ENCODE measurements around the gene TNFRSF18.
"Not testable (repeated sequence)": the region's sequence is repeated elsewhere in the genome, so short reads cannot be mapped to it uniquely, and the experiment has no call there.

Gene TNFRSF18, protein sequence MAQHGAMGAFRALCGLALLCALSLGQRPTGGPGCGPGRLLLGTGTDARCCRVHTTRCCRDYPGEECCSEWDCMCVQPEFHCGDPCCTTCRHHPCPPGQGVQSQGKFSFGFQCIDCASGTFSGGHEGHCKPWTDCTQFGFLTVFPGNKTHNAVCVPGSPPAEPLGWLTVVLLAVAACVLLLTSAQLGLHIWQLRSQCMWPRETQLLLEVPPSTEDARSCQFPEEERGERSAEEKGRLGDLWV

DNA sequence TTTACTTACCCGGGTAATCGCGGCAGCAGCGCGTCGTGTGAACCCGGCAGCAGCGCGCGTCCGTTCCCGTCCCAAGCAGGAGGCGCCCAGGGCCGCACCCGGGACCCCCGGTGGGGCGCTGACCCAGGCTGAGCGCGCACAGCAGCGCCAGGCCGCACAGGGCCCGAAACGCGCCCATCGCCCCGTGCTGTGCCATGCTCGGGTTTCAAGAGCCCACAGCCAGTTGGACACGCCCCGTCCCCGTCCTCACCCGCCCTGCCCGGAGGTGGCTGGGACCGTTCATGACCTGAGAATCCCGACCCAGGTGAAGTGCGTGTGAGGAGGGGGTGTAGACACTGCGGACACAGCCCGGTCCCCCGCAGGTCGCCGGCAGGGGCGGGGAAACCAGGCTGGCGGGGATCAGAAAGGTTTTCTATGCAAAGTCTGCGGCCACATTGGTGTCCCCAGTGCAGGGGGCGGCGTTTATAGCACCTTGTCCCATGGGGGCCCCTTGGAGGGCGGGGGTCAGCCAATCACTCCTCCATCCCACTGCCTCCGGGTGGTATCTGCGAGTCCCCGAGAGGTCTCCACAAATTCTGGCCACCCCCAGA lies at the start of gene TNFRSF18:
Gene TNFRSF18 (minus strand): TSS at position 217 of the 590 bp plus-strand sequence. CDS start 21 bp downstream, at position 196.
- peak in 1 of 2 donors; percentile 57 for DNase-seq

DNA sequence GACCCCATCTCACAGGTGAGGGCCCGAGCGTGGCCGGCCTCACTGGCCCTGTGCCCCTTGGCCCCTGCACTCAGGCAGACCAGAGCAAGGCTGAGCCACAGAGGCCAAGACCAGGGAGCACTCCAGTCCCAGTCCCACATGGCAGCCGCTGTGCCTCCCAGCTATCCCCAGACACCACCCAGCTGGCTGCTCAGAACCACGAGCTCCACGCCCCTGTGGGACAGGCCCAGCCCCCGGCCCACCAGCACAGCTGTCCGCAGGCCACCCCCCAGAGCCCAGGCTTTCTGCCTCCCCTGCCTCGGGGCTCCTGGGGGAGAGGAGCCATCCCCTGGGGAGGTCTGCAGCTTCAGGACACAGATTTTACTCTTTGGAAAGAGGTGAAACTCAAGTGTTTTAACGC lies 49.2 kb upstream of the TNFRSF18 start:
- no peak for DNase-seq

DNA sequence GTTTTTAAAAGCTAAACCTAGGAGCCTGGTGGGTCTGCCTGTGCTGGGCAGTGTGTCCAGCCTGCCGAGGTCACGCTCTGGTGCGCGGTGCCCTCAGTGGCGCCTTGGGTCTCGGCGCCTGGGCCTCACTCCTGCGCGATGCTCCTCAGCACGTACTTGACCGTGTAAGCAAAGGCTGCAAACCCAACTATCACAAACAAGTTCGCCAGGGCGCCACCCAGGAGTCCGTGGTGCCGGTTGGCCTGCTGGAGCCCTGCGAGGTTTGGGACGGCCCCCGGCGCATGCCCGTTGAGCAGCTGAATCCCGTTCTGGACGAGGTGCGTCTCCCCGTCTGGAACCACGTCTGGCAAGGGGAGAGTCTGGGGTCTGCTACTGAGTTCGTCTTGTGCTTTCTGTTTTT lies 48.7 kb upstream of the TNFRSF18 start:
- no peak for DNase-seq

DNA sequence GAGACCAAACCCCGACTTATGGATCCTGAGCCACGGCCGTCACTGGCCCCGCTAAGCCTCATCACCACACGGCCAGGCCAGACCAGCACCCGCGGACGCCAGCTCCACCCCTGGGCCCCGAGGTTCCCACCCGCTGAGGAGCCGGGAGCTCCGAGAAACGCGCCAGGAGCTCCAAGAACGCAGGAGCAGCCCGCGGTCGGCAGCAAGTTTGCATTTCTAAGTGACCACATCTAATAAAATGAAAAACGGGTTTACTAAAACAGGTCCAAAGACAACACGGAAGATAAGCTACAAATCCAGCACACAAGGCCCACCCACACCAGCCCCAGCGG lies 48.2 kb upstream of the TNFRSF18 start:
- DNase-seq, result no peak

DNA sequence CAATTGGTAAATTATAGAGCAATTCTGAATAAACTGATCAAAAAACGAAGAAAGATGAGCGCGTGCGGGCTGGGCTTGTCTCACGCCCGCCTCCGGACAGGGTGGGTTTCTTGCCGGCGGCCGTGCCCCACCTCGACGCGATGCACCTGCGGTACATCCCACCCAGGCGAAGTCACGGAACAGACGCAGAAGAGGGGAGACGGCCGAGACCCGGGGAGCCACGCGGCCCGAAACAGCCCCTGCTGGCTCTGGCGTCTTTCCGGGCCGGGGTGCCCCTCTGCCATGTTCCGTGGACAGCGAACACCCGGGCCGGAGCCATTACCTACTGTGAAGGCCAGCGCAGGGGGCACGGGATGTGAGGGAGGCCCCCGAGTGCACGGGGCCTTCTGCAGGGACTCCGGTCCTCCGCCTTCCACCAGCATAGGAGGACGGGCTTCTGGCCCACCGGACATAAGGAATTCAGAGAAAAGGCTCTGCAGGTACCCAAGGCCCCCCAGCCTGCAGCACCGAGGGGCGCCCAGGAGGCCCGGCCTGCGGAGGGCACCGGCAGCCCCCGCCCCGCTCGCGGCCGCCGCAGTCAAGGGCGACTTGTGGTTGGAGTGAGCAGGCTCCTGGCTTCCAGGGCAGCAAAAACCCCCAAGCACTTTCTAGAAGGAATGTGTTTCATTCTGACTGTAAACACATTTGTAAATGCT lies 47.7 kb upstream of the TNFRSF18 start:
- DNase-seq, result no peak

DNA sequence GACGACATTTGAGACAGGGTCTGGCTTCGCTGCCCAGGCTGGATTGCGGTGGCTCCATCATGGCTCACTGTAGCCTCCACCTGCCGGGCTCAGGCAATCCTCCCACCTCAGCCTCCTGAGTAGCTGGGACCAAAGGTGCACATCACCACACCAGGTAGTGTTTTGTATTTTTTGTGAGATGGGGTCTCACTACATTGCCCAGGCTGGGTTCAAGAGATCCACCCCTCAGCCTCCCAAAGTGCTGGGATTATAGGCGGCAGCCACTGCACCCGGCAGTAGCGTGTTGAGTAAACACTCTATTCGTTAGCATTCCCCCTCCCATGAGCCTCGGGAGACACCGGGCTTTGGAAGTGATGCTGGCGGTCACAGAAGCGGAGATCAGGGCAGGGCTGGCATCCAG lies 46.9 kb upstream of the TNFRSF18 start:
- no peak for DNase-seq

DNA sequence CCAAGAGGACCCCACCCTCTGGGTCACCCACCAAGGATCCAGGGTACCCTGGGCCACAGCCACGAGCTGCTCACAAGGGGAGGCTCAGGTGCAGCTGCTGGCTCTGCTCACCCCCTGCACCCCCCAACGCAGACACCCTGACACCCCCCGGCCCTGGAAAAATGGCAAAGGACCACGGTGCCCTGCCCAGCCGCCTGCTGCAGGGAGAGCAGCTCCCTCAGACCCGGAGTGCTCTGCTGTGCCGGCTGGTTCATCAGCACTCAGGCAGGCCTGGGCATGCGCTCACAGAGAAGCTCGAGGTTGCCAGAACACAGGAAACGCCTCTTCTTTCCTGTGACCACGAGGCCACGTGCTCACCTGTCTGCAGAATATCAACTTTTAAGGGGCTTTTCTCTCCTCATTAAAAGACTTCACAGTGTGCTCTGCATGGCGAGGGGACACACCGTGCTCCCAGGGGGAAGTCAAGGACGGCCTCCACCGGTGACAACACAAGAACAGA lies 44.4 kb upstream of the TNFRSF18 start:
- DNase-seq, result peak in 1 of 2 donors; percentile 70

DNA sequence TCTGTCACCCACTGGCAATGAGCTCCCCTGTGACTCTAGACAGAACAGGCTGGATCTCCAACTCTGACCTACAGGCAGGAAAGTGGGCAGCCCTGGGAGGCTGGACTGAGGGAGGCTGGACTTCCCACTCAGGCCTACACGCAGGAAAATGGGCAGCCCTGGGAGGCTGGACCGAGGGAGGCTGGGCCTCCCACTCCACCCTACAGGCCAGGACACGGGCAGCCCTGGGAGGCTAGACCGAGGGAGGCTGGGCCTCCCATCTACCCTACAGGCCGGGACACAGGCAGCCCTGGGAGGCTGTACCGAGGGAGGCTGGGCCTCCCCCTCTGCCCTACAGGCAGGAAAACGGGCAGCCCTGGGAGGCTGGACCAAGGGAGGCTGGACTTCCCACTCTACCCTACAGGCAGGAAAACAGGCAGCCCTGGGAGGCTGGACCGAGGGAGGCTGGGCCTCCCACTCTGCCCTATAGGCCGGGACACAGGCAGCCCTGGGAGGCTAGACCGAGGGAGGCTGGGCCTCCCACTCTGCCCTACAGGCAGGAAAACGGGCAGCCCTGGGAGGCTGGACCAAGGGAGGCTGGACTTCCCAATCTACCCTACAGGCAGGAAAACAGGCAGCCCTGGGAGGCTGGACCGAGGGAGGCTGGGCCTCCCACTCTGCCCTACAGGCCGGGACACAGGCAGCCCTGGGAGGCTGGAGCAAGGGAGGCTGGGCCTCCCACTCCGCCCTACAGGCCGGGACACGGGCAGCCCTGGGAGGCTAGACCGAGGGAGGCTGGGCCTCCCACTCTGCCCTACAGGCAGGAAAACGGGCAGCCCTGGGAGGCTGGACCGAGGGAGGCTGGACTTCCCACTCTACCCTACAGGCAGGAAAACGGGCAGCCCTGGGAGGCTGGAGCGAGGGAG lies 41.9 kb upstream of the TNFRSF18 start:
- not testable (repeated sequence) for DNase-seq

DNA sequence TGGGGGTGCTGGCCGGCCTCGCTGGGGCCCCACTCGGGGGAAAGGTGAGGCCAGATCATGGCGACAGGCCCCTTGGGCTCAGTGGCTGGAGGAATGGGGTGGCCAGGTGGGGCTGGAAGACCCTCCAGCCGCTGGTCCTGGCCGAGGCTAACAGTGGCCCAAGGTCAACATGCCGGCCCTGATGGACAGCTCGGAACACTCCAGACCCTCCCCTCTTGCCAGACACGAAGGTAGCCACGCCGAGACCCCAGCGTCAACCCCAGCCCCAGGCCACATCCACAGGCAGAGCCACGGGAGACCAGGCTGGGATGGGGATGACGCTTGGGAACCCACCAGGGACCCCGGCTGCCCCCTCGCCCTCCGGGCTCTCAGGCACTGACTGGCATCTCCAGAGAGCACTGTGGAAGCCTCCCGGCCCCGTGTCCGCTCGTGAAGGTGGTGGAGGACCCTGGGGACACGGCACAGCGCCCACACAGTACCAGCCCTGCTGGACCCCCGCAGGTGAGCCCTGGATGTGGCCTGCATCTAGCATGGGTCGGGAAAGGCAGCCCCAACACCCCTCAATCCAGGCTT lies 41.0 kb upstream of the TNFRSF18 start:
- DNase-seq, result no peak

DNA sequence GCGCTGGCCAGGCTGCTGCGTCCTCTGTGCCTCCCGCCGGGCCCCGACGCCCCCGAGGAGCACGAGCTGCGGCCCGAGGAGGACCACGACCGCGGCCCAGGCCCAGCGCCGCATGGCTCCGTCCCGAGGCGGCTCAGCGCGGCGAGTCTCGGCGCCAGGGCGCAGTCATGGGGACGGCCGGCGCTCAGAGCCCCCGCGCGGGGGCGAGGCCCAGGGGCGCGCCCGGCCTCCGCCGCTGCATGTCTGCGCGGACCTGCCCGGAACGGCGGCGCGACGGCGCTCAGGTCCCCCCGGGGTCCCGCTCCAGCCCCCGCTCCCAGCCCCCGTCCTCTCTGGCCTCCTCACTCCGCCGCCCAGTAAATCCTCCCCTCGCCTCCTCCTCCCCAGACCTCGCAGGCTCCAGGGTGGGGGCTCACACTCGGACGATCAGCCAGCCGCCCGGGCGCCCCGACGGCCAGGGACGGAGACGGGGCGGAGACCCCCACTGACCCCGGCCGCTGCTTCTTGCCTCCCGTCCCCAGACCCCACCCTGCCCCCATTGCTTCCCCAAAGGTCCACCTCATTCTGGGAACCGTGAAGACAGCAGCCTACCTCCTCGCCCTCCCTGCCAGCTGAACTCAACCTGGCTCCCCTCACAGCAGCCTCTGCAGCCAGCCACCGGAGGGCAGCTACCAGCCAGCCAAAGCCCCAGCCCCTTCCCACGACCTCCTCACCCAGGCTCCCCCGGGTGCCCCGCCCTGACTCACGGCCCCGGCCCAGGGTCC lies 40.4 kb upstream of the TNFRSF18 start, which contains the start of gene C1QTNF12:
Gene C1QTNF12 (minus strand): TSS at position 146 of the 764 bp plus-strand sequence. CDS start 32 bp downstream, at position 114.
- no peak for DNase-seq

DNA sequence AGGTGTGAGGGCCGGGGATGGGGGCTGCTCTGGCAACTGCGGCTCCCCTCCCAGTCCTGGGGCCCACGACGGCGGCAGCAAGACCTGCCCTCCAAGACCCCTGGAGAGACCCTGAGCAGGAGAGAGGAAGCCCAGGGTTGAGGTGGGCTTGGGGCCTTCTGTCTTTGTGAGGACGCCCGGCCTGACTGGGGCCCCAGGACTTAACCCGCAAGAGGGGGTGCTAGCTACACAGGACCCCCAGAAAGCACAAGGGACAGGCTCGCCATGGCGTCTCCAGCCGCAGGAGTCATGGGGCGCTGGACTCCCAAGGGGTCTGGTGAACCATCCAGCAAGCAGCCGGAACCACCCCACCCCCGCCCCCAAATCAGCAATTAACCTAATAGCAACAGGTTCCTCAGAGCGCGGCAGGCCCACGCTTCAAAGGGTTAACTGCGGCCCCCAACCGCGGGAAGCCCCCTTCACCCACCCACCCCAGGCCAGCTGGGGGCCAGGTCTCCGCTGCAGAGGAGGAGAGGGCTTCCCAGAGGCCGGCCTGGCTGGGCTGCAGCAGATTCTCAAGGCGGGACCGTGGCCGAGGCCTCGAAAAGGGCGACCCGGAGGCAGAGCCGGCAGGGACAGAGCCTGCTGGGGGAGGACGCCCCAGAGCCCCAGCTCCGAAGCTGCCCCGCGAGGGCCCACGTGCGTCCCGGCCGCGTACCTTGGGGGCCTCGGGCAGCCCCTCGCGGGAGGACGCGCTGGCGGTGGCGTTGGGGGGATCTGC lies 39.6 kb upstream of the TNFRSF18 start:
- no peak for DNase-seq

DNA sequence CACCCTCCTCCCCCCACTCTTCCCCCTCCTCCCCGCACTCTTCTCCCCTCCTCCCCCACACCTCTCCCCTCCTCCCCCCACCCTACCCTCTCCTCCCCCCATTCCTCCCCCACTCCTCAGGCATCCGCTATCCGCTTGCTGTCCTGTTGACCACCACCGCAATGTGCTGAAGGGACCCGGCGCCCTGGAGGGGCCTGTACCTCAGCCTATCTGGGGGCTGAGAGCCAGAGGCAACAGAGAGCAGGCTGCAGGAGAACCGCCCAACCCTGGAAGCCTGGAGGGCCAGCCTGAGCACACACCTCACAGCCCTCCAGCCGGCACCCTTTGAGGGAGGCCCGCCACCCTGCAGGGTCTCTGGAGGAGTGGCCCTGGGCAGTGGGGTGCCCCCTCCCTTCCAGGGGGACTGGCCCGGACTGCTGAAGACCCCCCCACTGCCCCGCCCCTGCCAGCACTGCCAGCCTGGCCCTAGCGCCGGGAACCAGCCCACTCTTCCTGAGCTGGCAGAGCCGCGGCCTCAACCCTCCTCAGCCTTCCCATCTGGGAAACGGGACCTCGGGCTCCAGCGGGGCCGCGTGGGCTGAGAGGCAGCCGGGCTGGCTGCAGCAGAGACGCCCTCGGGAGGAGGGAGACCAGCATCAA lies 38.9 kb upstream of the TNFRSF18 start:
- no peak for DNase-seq

DNA sequence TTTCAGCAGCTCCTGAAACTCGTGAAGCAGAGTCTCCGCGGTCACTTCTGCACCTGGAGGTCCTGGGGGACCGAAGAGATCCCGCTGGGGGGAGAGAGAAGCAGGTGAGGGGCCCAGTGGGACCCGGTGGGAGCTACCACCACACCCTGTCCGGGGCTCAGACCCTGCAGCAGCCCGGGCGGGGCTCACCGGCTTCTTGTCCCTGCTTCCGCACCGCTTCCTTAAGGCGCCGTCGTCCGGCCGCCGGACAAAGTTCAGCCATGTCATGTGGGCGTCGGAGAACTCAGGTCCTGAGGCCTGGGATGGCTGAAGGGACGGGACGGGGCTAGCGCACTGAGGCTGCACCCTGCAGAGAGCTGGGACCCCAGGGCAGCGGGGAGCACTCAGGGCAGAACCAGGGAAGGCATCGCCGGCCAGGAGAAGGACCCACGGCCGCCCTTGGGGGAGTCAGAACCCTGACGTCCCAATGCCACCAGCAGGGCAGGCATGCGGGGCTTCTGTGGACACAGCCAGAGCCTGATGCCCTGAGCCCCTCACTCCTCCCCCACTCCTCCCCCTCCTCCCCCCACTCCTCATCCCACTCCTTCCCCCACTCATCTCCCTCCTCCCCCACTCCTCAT lies 37.9 kb upstream of the TNFRSF18 start:
- DNase-seq, result no peak

DNA sequence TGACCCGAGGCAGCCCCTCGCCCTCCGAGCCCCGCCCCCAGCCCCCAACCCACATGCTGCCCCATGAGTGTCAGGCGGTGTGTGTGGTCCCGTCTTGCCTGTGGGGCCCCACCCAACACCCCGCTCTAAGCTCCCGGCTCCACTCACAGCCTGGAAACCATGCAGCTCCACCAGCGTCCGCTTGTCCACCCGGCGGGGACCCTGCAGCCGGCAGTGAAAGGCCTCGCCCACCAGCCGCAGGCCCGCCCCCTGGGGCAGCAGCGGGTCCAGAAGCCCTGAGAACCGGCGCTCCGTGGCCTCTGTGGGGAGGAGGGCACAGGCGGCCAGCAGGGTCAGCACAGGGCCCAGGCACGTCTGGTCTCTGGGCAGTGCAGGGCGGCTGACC lies 37.4 kb upstream of the TNFRSF18 start:
- DNase-seq, result no peak

DNA sequence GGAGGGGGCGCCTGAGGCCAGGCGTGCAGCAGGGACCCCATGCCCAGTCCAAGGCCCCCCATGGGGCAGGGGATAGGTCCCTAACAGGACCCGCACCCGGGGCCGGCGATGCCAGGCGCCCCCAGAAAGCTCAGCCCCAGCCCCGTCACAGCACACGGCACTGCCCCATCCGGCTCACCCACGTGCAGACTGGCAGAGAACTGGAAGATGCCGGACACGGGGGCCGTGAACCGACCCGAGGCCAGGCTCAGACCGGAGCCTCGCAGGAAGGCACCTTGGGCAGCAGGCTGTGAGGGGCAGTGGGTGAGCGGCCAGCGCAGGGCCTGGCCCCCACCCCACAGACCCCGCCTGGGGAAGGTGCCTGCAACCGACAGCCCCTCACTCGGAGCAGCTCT lies 36.9 kb upstream of the TNFRSF18 start:
- no peak for DNase-seq

DNA sequence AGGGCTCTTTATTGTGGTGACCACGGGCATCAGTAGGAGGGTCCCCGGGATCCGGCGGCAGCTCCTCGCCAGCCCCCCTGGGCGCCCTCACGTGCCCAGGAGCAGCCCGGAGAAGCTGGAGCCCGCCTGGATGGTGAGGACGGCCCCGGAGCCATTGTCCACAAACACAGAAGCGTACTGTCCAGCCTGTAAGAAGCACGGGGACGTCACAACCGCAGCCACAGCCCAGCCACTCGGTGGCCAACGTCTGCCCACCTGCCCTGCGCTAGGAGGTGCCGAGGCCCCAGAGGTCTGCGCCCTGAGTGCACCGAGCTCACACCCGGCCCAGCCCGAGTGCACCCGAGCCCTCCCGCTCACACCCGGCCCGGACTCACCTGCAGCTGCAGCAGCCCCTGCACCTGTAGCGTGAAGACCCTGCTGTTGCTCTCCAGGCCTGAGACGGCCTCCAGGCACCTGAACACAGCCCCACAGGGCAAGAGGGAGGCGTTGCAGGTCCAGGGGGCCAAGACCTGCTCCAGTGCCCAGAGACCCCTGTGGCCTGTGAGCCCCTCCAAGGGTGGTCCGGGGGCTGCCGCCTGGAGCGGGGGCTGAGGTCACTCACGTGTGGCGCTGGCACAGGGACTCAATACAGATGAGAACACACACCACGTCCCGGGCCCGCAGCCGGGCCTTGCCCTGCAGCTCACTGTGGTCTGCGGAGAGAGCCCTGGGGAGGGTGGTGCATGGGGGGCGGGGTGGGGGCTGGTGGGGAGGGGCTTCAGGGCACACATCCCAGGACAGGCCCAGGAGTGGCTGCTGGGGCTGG lies 36.3 kb upstream of the TNFRSF18 start:
- DNase-seq, result no peak

DNA sequence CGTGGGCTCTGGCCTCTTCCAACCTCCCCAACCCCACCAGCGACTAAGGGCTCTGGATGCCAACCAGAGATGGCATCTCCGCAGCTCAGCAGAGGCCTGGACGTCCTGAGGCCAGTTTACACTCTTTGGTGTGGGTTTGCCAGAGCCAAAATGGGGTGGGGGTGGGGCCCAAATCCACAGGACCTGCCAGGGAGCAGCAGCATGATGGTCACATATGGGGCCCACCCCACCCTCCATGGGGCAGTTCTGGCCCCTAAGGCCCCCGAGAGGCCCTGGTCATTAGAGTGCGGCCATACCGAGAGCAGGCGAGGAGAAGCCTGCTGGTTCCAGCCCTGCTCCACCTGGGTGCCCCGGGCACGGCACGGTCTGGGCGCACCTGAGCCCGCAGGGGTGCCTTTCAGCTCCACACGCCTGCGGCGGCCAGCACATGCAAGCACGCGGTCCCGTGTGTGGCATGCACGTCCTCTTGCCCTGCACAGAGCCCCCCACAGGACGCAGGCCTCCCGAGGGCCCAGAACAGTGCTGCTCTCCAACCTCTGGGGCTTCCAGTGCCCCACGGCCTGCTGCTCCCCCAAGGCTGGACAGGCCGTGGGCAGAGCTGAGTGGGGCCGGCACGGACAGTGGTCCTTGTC lies 35.3 kb upstream of the TNFRSF18 start:
- no peak for DNase-seq

DNA sequence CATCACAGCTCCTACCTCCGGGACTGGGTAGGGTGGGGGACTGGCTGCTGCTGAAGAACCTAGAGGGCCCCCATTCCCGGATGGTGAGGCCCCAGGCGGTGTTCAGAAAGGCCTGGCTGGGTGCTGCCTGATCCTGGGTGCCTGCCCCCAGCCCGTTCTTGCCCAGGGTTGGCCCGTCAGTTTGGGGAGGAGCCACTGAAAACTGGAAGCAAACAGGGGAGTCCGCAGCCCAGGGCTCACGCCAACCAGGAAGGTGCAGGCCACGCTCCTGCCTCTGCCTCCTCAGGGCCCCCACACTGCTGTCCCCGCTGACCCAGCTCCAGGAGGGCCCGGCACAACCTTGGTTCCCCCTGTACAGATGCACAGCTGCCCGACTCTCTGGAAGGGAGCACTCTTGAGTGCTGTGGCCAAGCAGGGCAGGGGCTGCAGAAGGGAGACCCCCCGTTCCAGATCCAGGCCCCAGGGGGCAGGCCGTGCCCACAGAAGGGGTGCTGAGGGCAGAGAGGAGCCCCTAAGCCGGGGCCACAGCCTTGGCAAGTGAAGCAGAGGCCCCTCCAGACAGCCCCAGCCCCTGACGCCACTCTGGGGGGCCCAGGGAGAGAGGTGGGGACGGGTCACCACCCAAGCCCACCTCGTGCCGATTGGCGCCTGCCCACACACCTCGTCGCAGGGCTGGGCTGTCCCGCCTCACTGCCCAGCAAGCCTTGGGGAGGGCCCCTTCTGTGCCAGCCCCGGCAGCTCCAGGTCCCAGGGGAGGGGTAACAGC lies 34.6 kb upstream of the TNFRSF18 start:
- no peak for DNase-seq

All from CD4-positive, alpha-beta T cell treated with Interferon alpha-2 for 1 hour (primary cell).